Neural cell (in vitro differentiated cells): ENCODE measurements around the gene ANKRD29. TPM values are rescaled to one million over a fixed set of nuclear protein-coding genes. Genes with fewer than 3 reads are reported as not detected.

Experiments
- H2AFZ ChIP-seq: fragments of 200-600, 300-800 bp; sonication (generic), shearing (Covaris generic); 2 replicates; pipeline ENCODE4 v1.6.0; 2014; ENCODE audit warnings: low read depth, mild to moderate bottlenecking, antibody characterized with exemption, low read length, moderate library complexity
- H3F3A ChIP-seq: fragments of 200-600 bp; shearing (Covaris generic); 2 replicates; pipeline ENCODE4 v1.6.1; 2016; ENCODE audit warnings: mild to moderate bottlenecking, moderate library complexity, mixed read lengths, antibody characterized with exemption, low read length; ENCODE audit not compliant: insufficient read depth, poor library complexity, severe bottlenecking
- H3K27ac ChIP-seq: fragments of 200-600, 300-800 bp; sonication (generic), shearing (Covaris generic); 2 replicates; pipeline ENCODE4 v1.5.1; 2014; ENCODE audit warnings: mild to moderate bottlenecking, low read length, moderate library complexity
- H3K27me3 ChIP-seq: fragments of 300-800, 200-600 bp; sonication (generic), shearing (Covaris generic); 2 replicates; pipeline ENCODE4 v1.6.0; 2014; ENCODE audit warnings: mild to moderate bottlenecking, low read depth, low read length, moderate library complexity; ENCODE audit not compliant: insufficient read depth
- H3K36me3 ChIP-seq: fragments of 300-800, 200-600 bp; sonication (generic), shearing (Covaris generic); 2 replicates; pipeline ENCODE4 v1.5.1; 2014; ENCODE audit warnings: mild to moderate bottlenecking, antibody characterized with exemption, low read length, moderate library complexity; ENCODE audit not compliant: insufficient read depth
- H3K4me2 ChIP-seq: fragments of 300-800, 200-600 bp; sonication (generic), shearing (Covaris generic); 2 replicates; pipeline ENCODE4 v1.6.0; 2014; ENCODE audit warnings: mild to moderate bottlenecking, low read length
- H3K4me3 ChIP-seq: fragments of 300-800, 200-600 bp; sonication (generic), shearing (Covaris generic); 2 replicates; pipeline ENCODE4 v1.5.1; 2014; ENCODE audit warnings: mild to moderate bottlenecking, low read length, moderate library complexity
- H3K79me2 ChIP-seq: fragments of 200-600 bp; shearing (Covaris generic); replicated peaks from 2 replicates; pipeline ENCODE4 v1.6.0; 2014; ENCODE audit warnings: mild to moderate bottlenecking, low read length, moderate library complexity; ENCODE audit not compliant: insufficient read depth
- H3K9ac ChIP-seq: fragments of 300-800, 200-600 bp; sonication (generic), shearing (Covaris generic); 2 replicates; pipeline ENCODE4 v1.6.1; 2016; ENCODE audit warnings: mild to moderate bottlenecking, low read length, mixed read lengths
- H3K9me2 ChIP-seq: fragments of 200-600 bp; shearing (Covaris generic); 2 replicates; pipeline ENCODE4 v1.6.1; 2016; ENCODE audit warnings: mild to moderate bottlenecking, low read length, mixed read lengths; ENCODE audit not compliant: insufficient read depth
- H3K9me3 ChIP-seq: fragments of 200-600, 300-800 bp; sonication (generic), shearing (Covaris generic); 2 replicates; pipeline ENCODE4 v1.6.1; 2016; ENCODE audit warnings: mild to moderate bottlenecking, mixed run types, low read length, moderate library complexity, mixed read lengths
- H4K20me1 ChIP-seq: fragments of 200-600 bp; shearing (Covaris generic); 2 replicates; pipeline ENCODE4 v1.6.1; 2016; ENCODE audit warnings: mild to moderate bottlenecking, mixed run types; ENCODE audit not compliant: insufficient read depth
- EP300 ChIP-seq: fragments of 450-650 bp; conservative IDR thresholded peaks from 2 replicates; pipeline ENCODE4 v1.6.1; 2014; ENCODE audit warnings: antibody characterized with exemption, mild to moderate bottlenecking, moderate library complexity; ENCODE audit not compliant: poor library complexity, severe bottlenecking
- EZH2 ChIP-seq: fragments of 200-600, 300-800 bp; shearing (Covaris generic), sonication (generic); IDR thresholded peaks from 2 replicates; pipeline ENCODE4 v1.6.1; 2014; ENCODE audit warnings: antibody characterized with exemption, low read length, borderline replicate concordance, mild to moderate bottlenecking; ENCODE audit not compliant: insufficient read depth, poor library complexity, severe bottlenecking
- MXI1 ChIP-seq: fragments of 450-650 bp; conservative IDR thresholded peaks from 2 replicates; pipeline ENCODE4 v1.6.1; 2014; ENCODE audit warnings: antibody characterized with exemption, mild to moderate bottlenecking; ENCODE audit not compliant: poor library complexity, severe bottlenecking
- POLR2AphosphoS5 ChIP-seq: IDR thresholded peaks from 2 replicates; pipeline ENCODE4 v1.6.1; 2012
- RAD21 ChIP-seq: fragments of 450-650 bp; conservative IDR thresholded peaks from 2 replicates; pipeline ENCODE4 v1.6.1; 2014; ENCODE audit warnings: antibody characterized with exemption, mild to moderate bottlenecking, moderate library complexity
- SMC3 ChIP-seq: fragments of 450-650 bp; conservative IDR thresholded peaks from 2 replicates; pipeline ENCODE4 v1.6.1; 2014; ENCODE audit warnings: antibody characterized with exemption, mild to moderate bottlenecking, moderate library complexity; ENCODE audit not compliant: poor library complexity
- TAF1 ChIP-seq: IDR thresholded peaks from 2 replicates; pipeline ENCODE4 v1.6.1; 2012; ENCODE audit warnings: low read depth
- polyA plus RNA-seq: library from polyadenylated mRNA; depleted of rRNA; stranded (reverse); fragments of >200 nt; gene quantifications from 2 replicates; pipeline ENCODE4 v1.2.3, GENCODE V29; 2014
- TF ChIP-seq, protein P1 (sequence below): fragments of 450-650 bp; IDR thresholded peaks from 2 replicates; pipeline ENCODE4 v1.5.1; 2014; ENCODE audit warnings: antibody characterized with exemption, mild to moderate bottlenecking, moderate library complexity; ENCODE audit not compliant: poor library complexity, severe bottlenecking
- TF ChIP-seq, protein P2 (sequence below): IDR thresholded peaks from 2 replicates; pipeline ENCODE4 v1.6.1; 2012; ENCODE audit warnings: borderline replicate concordance

ANKRD29 gene
- polyA plus RNA-seq, 1 donor from 2014 or later, result 4.9 TPM

DNA sequence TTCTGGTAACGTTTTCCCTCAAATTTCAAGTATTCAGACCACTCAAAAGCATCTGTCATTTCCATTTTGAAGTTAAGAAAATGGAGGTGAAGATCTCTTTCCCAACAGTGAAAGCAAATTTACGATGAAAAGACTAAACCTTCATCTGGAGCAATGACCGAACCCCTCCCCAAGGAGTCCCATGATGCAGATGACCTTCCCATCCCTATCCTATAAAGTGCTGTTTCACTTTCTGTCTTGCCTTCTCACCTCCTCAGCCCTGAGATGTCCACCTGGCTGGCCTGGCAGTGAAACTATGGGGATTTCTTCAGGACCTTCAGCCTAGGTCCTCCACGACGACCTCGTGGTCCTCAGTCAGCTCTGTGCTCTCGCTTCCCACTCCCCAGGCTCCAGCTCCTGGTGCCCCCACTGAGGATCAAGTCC, 75.5 kb downstream of the ANKRD29 start:
- no peaks in the 10 kb centered on the region for H3F3A ChIP-seq
- H3K9me3 ChIP-seq, result no peaks in the 10 kb centered on the region
- H2AFZ ChIP-seq, result no peak overlapping the region
- H3K79me2 ChIP-seq, result peaks cover 20% of the 10 kb centered on the region
- H3K27me3 ChIP-seq, result no peaks in the 10 kb centered on the region
- no peaks in the 10 kb centered on the region for H4K20me1 ChIP-seq
- H3K4me3 ChIP-seq, result peak overlapping the region; percentile 85
- H3K9ac ChIP-seq, result no peak overlapping the region
- H3K4me2 ChIP-seq, result no peak overlapping the region
- H3K9me2 ChIP-seq, result no peaks in the 10 kb centered on the region
- H3K36me3 ChIP-seq, result no peaks in the 10 kb centered on the region
- no peak overlapping the region for H3K27ac ChIP-seq
- TF ChIP-seq, protein P1, sequence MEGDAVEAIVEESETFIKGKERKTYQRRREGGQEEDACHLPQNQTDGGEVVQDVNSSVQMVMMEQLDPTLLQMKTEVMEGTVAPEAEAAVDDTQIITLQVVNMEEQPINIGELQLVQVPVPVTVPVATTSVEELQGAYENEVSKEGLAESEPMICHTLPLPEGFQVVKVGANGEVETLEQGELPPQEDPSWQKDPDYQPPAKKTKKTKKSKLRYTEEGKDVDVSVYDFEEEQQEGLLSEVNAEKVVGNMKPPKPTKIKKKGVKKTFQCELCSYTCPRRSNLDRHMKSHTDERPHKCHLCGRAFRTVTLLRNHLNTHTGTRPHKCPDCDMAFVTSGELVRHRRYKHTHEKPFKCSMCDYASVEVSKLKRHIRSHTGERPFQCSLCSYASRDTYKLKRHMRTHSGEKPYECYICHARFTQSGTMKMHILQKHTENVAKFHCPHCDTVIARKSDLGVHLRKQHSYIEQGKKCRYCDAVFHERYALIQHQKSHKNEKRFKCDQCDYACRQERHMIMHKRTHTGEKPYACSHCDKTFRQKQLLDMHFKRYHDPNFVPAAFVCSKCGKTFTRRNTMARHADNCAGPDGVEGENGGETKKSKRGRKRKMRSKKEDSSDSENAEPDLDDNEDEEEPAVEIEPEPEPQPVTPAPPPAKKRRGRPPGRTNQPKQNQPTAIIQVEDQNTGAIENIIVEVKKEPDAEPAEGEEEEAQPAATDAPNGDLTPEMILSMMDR, result peak; percentile 40
- TF ChIP-seq RAD21, result no peak

DNA sequence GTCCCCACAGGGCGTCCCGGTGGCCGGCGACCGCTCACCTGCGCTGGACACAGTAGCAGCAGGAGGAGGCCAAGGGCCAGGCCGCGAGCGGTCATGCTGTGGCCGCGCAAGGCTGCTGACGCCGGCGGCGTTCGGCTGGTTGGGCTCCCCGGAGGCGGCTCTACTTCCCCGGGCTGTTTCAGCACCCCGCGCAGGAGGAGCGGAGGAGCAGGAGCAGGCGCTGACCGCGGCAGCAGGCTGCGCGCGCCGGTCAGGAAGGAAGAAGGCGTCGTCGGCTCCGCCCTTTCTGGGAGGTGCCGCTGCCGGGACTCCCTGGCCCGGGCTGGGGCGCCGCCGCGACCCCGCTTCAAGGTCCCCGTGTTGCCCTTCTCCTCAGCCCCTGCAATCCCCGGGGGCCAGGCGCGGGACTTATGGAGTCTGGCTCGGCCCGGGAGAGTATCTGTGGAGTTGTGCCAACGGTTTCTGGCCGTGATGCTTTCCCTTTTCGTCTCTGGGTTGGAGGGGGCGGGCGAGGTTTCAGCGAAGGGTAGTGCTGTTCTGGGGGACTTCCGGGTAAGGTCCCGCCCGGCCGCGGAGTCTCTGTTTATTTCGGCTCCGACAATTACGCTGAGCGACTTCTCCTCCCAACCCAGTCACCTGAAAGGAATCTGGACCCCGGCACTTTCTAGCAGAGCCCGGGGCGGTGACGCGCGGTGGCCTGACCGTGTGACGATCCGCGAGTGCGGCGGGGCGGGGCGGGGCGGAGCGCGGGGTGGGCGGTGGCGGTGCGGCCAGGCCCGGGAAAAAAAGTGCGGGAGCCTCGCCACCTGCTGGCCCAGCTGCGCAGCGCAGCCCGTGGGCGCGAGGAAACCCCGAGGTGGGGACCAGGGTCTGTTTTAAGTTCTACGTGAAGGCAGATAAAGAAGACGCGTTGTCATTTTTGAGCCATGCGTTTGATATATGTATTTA, 76.2 kb downstream of the ANKRD29 start, which contains the start of gene NPC1:
Gene NPC1 (minus strand): TSS at position 258 of the 948 bp plus-strand sequence. CDS start 163 bp downstream, at position 95.
- Histone ChIP-seq H4K20me1 (no peaks in the 10 kb centered on the region), H3K9me2 (no peaks in the 10 kb centered on the region), H3K9ac (peak within 1 kb of the TSS; percentile 91), H3K9me3 (no peaks in the 10 kb centered on the region), H3K27ac (peak within 1 kb of the TSS; percentile 85), H3K36me3 (no peaks in the 10 kb centered on the region), H2AFZ (peak within 1 kb of the TSS; percentile 91), H3K4me3 (peak within 1 kb of the TSS; percentile 85), H3K4me2 (peak within 1 kb of the TSS; percentile 63), H3F3A (no peaks in the 10 kb centered on the region), H3K79me2 (peaks cover 23% of the 10 kb centered on the region), H3K27me3 (no peaks in the 10 kb centered on the region)
- TF ChIP-seq, protein P2, sequence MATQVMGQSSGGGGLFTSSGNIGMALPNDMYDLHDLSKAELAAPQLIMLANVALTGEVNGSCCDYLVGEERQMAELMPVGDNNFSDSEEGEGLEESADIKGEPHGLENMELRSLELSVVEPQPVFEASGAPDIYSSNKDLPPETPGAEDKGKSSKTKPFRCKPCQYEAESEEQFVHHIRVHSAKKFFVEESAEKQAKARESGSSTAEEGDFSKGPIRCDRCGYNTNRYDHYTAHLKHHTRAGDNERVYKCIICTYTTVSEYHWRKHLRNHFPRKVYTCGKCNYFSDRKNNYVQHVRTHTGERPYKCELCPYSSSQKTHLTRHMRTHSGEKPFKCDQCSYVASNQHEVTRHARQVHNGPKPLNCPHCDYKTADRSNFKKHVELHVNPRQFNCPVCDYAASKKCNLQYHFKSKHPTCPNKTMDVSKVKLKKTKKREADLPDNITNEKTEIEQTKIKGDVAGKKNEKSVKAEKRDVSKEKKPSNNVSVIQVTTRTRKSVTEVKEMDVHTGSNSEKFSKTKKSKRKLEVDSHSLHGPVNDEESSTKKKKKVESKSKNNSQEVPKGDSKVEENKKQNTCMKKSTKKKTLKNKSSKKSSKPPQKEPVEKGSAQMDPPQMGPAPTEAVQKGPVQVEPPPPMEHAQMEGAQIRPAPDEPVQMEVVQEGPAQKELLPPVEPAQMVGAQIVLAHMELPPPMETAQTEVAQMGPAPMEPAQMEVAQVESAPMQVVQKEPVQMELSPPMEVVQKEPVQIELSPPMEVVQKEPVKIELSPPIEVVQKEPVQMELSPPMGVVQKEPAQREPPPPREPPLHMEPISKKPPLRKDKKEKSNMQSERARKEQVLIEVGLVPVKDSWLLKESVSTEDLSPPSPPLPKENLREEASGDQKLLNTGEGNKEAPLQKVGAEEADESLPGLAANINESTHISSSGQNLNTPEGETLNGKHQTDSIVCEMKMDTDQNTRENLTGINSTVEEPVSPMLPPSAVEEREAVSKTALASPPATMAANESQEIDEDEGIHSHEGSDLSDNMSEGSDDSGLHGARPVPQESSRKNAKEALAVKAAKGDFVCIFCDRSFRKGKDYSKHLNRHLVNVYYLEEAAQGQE, result peak; percentile 69
- TF ChIP-seq MXI1 (peak; percentile 74), TAF1 (peak; percentile 54), EP300 (peak; percentile 66), POLR2AphosphoS5 (peak; percentile 67), EZH2 (no peak), RAD21 (peak; percentile 53), SMC3 (peak; percentile 46)
- TF ChIP-seq, protein P1, result peak; percentile 77
